ENCODE data around the gene MS4A4E.
"Not testable (repeated sequence)": the region's sequence is repeated elsewhere in the genome, so short reads cannot be mapped to it uniquely, and the experiment has no call there.

The MS4A4E gene

DNA sequence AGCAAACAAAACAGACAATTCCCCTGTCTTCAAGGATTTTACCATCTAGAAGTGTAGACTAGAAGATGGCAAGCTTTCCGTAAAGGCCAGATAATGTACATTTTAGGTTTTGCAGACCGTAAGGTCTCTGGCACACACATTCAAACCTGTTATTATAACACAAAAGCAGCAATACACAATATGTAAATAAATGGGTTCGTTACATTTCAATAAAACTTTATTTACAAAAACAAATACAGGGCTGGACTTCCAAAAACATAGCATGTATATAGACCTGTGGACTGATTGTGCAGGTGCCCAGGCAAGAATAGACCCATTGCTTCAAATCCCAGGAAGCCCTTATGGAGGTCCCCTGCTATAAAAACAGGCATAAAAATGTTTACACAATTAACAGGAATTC lies 33.0 kb downstream of the MS4A4E start:
- no peak overlapping the region for H2AFZ ChIP-seq
- no peaks in the 10 kb centered on the region for H3K36me3 ChIP-seq (ENCODE audit: control insufficient read depth, insufficient read depth, low read length)
- no peak overlapping the region for H3K4me2 ChIP-seq (ENCODE audit: low read length)
- H3K4me1 ChIP-seq = no peaks in the 10 kb centered on the region
- H3K79me2 ChIP-seq = no peaks in the 10 kb centered on the region
- no peak overlapping the region for H3K27ac ChIP-seq
- H3K9me3 ChIP-seq (ENCODE audit: control insufficient read depth, low read length) = no peaks in the 10 kb centered on the region
- no peak overlapping the region for H3K4me3 ChIP-seq (ENCODE audit: low read depth, low read length)
- TF ChIP-seq, protein P1, sequence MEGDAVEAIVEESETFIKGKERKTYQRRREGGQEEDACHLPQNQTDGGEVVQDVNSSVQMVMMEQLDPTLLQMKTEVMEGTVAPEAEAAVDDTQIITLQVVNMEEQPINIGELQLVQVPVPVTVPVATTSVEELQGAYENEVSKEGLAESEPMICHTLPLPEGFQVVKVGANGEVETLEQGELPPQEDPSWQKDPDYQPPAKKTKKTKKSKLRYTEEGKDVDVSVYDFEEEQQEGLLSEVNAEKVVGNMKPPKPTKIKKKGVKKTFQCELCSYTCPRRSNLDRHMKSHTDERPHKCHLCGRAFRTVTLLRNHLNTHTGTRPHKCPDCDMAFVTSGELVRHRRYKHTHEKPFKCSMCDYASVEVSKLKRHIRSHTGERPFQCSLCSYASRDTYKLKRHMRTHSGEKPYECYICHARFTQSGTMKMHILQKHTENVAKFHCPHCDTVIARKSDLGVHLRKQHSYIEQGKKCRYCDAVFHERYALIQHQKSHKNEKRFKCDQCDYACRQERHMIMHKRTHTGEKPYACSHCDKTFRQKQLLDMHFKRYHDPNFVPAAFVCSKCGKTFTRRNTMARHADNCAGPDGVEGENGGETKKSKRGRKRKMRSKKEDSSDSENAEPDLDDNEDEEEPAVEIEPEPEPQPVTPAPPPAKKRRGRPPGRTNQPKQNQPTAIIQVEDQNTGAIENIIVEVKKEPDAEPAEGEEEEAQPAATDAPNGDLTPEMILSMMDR (IDR thresholded peaks at IDR 0.05) = no peak
- no peaks in the 10 kb centered on the region for H3K27me3 ChIP-seq (ENCODE audit: control insufficient read depth, insufficient read depth, low read length)
- H3K9ac ChIP-seq = no peak overlapping the region

DNA sequence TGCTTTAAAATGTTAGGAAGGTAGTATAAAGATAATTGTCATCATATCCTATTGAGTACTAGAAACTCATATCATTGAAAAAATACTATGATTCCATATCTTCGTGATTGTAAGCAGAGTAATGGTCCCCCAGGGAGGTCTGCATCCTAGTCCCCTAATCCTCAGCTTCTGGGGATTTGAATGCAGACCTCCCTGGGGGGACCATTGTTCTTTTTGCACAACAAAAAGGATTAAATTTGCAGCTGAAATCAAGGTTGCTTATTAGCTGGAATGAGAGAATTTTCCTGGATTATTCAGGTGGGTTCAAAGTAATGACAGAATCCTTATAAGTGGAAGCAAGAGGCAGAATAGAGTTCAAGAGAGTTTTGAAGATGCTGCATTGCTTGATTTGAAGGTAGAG lies 34.0 kb downstream of the MS4A4E start:
- Histone ChIP-seq H3K4me3 (ENCODE audit: low read depth, low read length) (no peak overlapping the region), H3K36me3 (ENCODE audit: control insufficient read depth, insufficient read depth, low read length) (no peaks in the 10 kb centered on the region), H3K9me3 (ENCODE audit: control insufficient read depth, low read length) (no peaks in the 10 kb centered on the region), H3K4me2 (ENCODE audit: low read length) (no peak overlapping the region), H3K4me1 (no peaks in the 10 kb centered on the region), H3K79me2 (no peaks in the 10 kb centered on the region), H3K27me3 (ENCODE audit: control insufficient read depth, insufficient read depth, low read length) (no peaks in the 10 kb centered on the region), H3K9ac (no peak overlapping the region), H2AFZ (no peak overlapping the region), H3K27ac (no peak overlapping the region)
- TF ChIP-seq, protein P1 (IDR thresholded peaks at IDR 0.05) = no peak

DNA sequence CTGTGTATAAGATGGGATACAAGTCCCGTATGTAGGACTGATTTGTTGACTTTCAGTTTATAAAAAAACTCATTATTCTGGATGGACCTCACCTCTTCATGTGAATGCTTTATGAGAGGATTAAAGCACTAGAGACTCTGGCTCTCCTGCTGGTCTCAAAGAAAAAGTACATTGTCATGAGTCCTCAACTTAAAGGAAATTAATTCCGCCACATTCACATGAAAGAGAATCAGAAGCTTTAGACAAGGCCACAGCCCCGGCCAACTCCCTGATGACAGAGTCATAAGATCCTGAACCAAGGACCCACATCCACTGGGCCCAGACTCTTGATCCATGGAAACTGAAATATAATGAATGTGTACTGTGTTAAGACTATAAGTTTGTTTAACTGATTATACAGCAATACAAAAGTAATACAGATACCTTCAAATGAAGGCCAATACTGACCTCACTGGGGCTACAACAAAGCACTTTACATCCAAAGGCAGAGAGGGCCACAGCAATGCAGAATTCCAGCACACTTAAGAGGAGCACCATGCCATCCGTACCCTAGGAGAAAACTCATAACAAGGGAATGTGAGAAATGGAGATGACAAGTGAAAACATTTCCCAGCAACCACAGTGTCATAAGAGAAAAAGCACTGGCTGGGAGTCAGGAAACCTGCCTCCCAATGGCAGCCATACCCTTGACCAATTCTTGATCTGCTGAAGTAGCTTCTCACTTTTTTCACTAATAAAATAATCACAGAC lies 34.6 kb downstream of the MS4A4E start:
- Histone ChIP-seq H3K79me2 (no peaks in the 10 kb centered on the region), H3K27me3 (ENCODE audit: control insufficient read depth, insufficient read depth, low read length) (no peaks in the 10 kb centered on the region), H2AFZ (no peak overlapping the region), H3K4me3 (ENCODE audit: low read depth, low read length) (no peak overlapping the region), H3K9ac (no peak overlapping the region), H3K36me3 (ENCODE audit: control insufficient read depth, insufficient read depth, low read length) (no peaks in the 10 kb centered on the region), H3K4me2 (ENCODE audit: low read length) (no peak overlapping the region), H3K4me1 (no peaks in the 10 kb centered on the region), H3K27ac (no peak overlapping the region), H3K9me3 (ENCODE audit: control insufficient read depth, low read length) (no peaks in the 10 kb centered on the region)
- TF ChIP-seq, protein P1 (IDR thresholded peaks at IDR 0.05) = no peak

DNA sequence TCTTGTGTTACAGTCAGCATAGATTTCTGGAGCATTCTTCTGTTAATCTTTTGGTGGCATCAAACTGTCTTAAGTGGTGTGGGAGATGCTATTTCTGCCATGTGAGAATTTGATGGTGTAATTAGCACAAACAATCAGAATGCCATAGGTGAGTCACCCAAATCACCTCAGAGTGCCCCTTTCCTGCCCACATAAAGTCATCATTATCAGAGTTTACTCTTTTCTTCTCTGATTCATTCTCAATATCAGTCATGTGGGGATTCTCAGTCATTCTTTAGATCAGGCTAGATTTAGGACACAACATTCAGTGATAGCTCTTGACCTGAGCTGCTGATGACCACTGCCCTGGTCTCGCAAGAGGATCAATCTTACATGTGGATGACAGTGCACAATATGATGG lies 36.3 kb downstream of the MS4A4E start:
- TF ChIP-seq, protein P1 (IDR thresholded peaks at IDR 0.05) = no peak
- no peaks in the 10 kb centered on the region for H3K79me2 ChIP-seq
- no peak overlapping the region for H3K9ac ChIP-seq
- no peak overlapping the region for H2AFZ ChIP-seq
- H3K9me3 ChIP-seq (ENCODE audit: control insufficient read depth, low read length) = no peaks in the 10 kb centered on the region
- H3K4me3 ChIP-seq (ENCODE audit: low read depth, low read length) = no peak overlapping the region
- no peaks in the 10 kb centered on the region for H3K4me1 ChIP-seq
- H3K27me3 ChIP-seq (ENCODE audit: control insufficient read depth, insufficient read depth, low read length) = no peaks in the 10 kb centered on the region
- H3K4me2 ChIP-seq (ENCODE audit: low read length) = no peak overlapping the region
- no peaks in the 10 kb centered on the region for H3K36me3 ChIP-seq (ENCODE audit: control insufficient read depth, insufficient read depth, low read length)
- H3K27ac ChIP-seq = no peak overlapping the region

DNA sequence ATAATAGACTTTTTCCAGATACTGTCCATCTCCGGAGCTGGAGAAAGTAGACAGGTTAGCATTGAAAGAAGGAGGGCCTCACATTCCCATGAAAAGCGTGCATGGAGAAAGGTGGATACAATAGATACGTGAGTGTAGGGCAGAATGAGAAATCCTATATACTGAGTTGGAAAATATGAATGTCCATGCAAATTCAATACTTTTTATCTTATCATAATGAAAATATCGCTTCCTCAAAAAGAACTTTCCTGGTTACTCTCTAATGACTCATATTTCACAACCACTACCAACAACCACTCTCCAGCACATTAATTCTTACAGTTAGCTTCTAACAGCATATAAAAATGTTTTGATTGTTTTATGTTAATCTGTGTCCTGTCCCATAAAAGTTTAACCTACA lies 38.0 kb downstream of the MS4A4E start:
- H3K9ac ChIP-seq = no peak overlapping the region
- H3K36me3 ChIP-seq (ENCODE audit: control insufficient read depth, insufficient read depth, low read length) = no peaks in the 10 kb centered on the region
- H3K27ac ChIP-seq = no peak overlapping the region
- no peak overlapping the region for H2AFZ ChIP-seq
- H3K27me3 ChIP-seq (ENCODE audit: control insufficient read depth, insufficient read depth, low read length) = no peaks in the 10 kb centered on the region
- no peaks in the 10 kb centered on the region for H3K9me3 ChIP-seq (ENCODE audit: control insufficient read depth, low read length)
- no peaks in the 10 kb centered on the region for H3K79me2 ChIP-seq
- H3K4me1 ChIP-seq = no peaks in the 10 kb centered on the region
- TF ChIP-seq, protein P1 (IDR thresholded peaks at IDR 0.05) = no peak
- no peak overlapping the region for H3K4me3 ChIP-seq (ENCODE audit: low read depth, low read length)
- H3K4me2 ChIP-seq (ENCODE audit: low read length) = no peak overlapping the region

DNA sequence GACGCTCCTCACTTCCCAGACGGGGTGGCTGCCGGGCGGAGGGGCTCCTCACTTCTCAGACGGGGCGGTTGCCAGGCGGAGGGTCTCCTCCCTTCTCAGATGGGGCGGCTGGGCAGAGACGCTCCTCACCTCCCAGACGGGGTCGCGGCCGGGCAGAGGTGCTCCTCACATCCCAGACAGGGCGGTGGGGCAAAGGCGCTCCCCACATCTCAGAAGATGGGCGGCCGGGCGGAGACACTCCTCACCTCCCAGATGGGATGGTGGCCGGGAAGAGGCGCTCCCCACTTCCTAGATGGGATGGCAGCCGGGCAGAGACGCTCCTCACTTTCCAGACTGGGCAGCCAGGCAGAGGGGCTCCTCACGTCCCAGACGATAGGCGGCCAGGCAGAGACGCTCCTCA lies 41.6 kb downstream of the MS4A4E start:
- H3K27ac ChIP-seq; H3K4me1 ChIP-seq; H2AFZ ChIP-seq; H3K4me3 ChIP-seq (ENCODE audit: low read depth, low read length); H3K27me3 ChIP-seq (ENCODE audit: control insufficient read depth, insufficient read depth, low read length); H3K36me3 ChIP-seq (ENCODE audit: control insufficient read depth, insufficient read depth, low read length); H3K4me2 ChIP-seq (ENCODE audit: low read length); H3K9me3 ChIP-seq (ENCODE audit: control insufficient read depth, low read length); H3K9ac ChIP-seq; H3K79me2 ChIP-seq: not testable (repeated sequence)
